AML-193 (cell line): ENCODE measurements around the gene RTF1.
A peak's percentile ranks its signal among the peaks of the same experiment; 100 is the strongest.

Experiments used
- DNase-seq, 2 experiments: peaks; one replicate each; lab custom pipeline; 2025; lab: John Stamatoyannopoulos, UW

The RTF1 gene

DNA sequence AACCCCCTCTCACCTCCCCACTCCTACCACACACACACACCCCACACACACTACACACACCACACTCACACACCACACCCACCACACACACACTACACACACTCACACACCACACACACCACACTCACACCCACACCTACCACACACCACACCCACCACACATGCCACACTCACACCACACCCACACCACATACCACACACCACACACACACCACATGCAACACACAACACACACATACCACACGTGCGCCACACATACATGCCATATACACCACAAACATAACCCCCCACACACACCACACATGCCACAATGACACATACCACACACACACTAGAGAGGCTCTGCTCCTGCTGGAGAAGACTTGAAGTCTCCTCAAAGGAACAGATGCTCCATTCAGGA is 70.9 kb downstream of the RTF1 start:
- no peak for DNase-seq

DNA sequence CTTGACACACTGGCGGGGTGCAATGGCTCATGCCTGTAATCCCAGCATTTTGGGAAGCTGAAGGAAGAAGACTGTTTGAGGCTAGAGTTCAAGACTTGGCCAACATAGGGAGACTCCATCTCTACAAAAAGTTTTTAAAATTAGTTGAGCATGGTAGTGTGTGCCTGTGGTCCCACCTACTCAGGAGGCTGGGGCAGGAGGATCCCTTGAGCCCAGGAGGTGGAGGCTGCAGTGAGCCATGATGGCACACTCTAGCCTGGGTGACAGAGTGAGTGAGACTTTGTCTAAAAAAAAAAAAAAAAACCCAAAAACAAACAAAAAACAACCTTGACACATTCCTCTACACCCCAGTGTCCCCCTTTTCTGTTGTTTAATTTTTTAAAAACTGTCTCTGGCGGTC is 72.7 kb downstream of the RTF1 start:
- DNase-seq: no peak

DNA sequence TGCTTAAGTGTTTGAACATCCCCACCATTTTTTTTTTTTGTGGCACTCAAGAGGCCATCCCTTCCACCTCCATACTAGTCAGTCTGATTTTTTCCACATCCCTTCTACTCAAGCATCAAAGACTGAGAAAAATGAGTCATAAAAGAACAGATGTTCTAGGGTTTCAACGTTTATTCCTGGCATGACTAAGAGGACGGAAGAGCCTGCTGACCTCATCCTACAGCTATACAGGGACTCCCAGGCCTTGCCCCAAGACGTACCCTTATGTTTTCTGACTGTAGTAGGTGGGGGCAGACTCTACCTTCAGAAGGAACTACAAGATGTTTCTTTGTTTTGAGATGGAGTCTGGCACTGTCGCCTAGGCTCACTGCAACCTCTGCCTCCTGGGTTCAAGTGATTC is 73.5 kb downstream of the RTF1 start:
- no peak for DNase-seq

DNA sequence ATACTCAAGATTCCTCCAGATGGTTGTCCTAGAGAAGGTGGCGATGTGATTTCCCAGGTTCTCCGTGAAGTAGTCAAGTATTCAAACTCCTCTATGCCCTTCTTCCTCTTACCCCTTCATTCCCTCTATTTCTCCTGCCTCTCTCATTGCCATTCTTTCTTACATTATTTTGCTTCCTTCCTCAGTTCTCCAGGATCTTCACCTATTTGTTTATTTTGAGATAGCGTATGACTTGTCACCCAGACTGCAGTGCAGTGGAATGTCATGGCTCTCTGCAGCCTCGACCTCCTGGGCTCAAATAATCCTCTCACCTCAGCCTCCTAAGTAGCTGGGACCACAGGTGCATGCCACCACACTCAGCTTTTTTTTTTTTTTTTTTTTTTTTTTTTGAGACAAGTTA is 75.0 kb downstream of the RTF1 start:
- DNase-seq: no peak

- no peak for DNase-seq
These were observed 75.8 kb downstream of the RTF1 start for GRCh38 chr15:41492597-41493204.

DNA sequence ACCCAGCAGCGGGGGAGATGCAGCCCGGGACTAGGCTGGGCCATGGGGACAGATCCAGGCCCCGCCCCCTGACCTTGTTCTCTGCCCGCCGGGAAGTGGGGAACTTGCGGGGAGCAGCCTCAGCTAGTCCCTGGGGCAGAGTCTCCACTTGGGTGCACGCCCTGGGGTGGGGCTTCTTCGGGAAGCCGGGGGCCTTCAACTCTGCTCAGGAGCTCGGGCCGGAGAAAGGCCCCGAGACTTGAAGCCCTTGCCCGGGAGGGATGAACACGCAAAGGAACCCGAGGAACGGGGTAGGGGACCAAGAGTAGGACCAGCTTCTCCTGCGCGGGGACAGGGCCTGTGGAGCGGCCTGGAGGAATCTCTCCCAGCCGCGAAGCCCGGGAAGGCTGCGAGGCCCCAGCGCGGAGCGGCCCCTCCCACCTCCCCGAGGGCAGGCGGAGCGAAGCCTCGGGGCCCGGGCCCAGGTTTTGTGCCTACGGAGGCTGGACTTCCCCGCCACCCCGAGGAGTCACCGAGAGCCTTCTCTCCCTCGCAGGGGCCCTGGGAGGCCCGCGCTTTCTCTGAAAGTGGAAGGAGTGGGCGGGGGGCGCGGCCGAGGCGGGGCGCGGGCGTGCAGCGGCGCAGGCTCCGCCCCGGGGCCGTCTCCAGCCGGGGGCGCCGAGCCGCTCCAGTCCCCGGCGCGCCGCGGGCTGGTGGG is 76.5 kb downstream of the RTF1 start, which contains the start of gene ITPKA:
Gene ITPKA, plus strand, starts transcription at position 670 of the 697 bp plus-strand sequence. CDS start 54 bp downstream, outside the sequence.
- DNase-seq: peak; percentile 26 to 47

DNA sequence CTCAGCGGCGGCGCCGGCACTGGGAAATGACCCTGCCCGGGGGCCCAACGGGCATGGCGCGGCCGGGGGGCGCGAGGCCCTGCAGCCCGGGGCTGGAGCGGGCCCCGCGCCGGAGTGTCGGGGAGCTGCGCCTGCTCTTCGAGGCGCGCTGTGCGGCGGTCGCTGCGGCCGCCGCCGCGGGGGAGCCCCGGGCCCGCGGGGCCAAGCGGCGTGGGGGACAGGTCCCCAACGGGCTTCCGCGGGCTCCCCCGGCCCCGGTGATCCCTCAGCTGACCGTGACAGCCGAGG is 77.0 kb downstream of the RTF1 start:
- no peak for DNase-seq

DNA sequence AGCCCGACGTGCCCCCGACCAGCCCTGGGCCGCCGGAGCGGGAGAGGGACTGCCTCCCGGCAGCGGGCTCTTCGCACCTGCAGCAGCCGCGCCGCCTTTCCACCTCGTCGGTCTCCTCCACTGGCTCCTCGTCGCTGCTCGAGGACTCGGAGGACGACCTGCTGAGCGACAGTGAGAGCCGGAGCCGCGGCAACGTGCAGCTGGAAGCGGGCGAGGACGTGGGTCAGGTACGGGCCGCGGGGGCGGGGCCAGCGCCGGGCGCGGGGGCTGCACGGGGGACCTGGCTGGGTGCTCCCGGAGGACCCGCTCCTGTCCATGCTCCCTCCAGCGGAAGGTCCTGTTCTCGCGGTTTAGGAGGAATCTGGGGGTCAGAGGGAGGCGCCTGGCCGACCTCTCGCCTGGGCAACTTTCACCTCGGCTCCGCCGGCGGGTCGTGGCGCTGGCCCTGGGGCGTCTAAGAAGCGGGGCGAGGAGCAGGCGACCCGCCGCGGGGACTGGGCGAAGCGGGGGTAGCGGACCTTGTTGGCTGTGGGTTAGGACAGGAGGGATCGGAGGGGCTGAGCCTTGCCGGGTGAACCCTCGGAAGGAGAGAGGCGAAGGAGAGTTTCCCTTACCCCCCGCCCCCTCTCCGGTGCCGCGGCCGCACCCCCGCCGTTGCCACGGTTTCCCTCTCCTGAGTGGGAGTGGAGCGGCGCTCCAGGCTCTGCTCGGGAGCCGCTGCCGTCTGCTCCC is 77.5 kb downstream of the RTF1 start:
- DNase-seq: no peak

GRCh38 chr15:41494922-41495735 is 78.2 kb downstream of the RTF1 start:
- DNase-seq: no peak

DNA sequence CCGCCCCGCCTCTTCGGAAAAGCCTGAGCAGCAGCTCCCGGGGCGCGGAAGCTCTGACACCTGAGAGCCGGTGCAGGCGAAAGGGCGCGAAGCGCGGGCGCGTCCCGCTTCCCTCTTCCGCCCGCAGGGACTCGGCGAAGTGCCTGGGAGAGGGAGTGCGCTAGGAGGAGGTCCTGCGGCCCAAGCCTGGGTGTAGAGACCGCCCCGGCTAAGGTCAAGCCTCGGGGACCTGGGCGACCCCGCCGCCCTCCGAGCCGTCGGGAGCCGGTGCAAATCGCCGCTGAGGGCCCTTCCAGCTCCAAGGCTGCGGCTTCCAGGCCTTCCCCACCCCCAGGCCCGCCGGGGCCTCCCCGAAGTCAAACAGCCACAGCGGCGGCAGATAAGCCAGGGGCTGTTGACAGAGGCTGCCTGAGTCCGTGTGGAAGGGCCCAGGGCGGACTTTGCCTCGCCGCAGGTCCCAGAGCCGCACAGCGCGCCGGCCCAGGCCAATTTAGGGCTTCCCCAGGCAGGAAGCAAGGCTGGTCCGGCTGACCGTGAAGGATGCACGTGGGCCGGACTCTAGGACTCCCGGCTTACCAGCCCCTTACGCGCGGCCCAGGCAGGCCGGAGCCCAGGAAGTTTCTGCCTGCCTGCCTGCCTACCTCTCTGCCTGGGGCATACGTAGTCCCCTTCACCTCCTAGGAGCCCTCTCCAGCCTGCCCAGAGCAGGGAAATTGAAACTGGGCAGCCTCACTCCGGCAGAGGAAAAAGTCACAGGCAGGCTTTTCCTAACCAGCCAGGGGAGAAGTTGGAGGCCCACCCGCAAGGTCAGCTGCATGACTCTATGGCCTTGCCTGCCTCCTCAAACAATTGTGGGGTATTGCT is 79.1 kb downstream of the RTF1 start:
- DNase-seq: no peak

GRCh38 chr15:41498657-41499056 is 81.8 kb downstream of the RTF1 start:
- DNase-seq: no peak

- no peak for DNase-seq
These were observed 82.4 kb downstream of the RTF1 start for GRCh38 chr15:41499109-41499851.

DNA sequence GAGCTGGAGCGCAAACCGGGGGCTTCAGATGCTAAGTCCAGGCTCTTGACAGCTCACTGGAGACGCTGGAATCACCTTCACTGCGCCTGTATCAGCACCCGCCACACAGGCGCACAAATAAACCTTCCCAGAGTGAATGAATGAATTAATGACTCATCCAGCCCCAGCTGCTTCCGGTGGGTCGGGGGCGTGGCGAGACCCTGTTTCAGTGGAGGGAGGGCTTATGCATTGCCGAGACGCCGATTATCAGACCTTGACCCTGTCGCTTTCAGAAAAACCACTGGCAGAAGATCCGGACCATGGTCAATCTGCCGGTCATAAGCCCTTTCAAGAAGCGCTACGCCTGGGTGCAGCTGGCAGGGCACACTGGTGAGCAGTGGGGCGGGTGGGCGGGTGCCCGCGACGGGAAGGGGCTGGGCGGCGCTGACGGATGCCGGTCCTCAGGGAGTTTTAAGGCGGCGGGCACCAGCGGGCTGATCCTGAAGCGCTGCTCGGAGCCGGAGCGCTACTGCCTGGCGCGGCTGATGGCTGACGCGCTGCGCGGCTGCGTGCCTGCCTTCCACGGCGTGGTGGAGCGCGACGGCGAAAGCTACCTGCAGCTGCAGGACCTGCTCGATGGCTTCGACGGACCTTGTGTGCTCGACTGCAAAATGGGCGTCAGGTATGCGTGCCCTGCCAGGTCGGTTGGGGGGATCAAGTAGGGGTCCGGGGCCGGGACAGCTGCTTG is 84.5 kb downstream of the RTF1 start:
- DNase-seq: no peak

- DNase-seq: no peak
These were observed 85.3 kb downstream of the RTF1 start for GRCh38 chr15:41501931-41502794.

DNA sequence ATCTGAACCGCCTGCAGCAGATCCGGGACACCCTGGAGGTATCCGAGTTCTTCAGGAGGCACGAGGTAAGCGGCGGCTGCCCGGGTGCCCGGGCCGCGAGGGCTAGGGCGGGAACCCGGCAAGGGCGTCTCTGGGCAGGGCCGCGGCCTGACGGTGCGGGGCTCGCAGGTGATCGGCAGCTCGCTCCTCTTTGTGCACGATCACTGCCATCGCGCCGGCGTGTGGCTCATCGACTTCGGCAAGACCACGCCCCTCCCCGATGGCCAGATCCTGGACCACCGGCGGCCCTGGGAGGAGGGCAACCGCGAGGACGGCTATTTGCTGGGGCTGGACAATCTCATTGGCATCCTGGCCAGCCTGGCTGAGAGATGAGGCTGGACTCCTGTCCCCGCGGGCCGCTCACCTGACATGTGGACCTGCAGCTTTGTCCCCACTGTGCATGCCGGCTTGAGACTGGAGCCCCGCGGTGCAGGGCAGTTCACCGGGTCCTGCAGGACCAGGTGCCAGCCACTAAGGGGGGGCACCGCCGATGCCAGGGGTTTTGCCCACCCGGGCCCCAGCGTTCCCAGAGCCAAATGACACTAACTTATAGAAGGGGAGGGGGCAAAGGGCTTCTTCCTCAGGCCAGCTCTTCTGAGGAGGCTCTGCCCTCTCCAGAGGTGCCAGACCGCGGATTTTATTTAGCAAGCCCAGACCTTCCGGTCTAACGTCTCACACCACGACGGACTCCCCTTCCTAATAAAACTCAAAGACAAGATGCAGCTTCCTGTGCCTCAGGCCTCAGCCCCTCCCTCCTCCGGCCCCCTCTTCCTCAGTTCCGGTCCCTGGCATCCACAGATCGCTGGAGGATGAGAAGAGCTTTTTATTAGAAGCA is 86.1 kb downstream of the RTF1 start:
- DNase-seq: no peak

GRCh38 chr15:41503669-41504010 is 86.7 kb downstream of the RTF1 start:
- no peak for DNase-seq

- no peak for DNase-seq
These were observed 88.0 kb downstream of the RTF1 start for GRCh38 chr15:41504751-41505492.

DNA sequence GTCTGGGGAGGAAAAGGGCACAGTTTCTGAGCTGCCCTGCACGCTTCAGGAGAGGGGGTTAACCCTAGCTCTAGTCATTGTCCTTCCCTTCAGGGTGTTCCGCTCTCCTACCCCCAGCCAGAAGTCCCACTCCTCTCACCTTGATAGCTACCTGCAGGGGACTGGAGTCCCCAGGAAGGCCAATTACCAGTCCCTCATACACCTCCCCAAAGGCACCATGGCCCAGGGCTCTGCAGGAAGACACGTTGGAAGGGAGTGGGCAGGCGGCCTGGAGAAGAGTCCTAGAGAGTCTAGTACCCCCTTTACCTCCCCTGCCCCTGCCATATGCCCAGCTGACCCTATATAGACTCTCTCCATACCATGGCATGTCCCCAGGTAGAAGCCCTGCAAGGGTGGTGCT is 88.9 kb downstream of the RTF1 start:
- no peak for DNase-seq
